Heart left ventricle (tissue), 16 donors: ENCODE data around the gene CHKA. TPM values are rescaled to one million over a fixed set of nuclear protein-coding genes. Genes with fewer than 3 reads are reported as not detected.
A peak's percentile ranks its signal among the peaks of the same experiment; 100 is the strongest.

Source experiments
- ATAC-seq, 4 donors: fragments of 200-7000 bp; cut with Tn5 transposase; one replicate each; pipeline ENCODE4 v1.9.1; 2020 to 2022; ENCODE audit warnings: moderate library complexity in 4 of 4, mild to moderate bottlenecking in 3 of 4, moderate number of reproducible peaks in 1 of 4
- DNase-seq, 5 donors: peaks; one replicate each; pipeline ENCODE4 v3.0.0-alpha.2; 2020
- H3K27ac ChIP-seq, 12 donors: fragments of 200-600 bp; sonication (generic) in 4 of 12; one replicate each; pipeline versions ENCODE4 v1.5.0 to v1.8.0; 2016 to 2022; ENCODE audit warnings: mild to moderate bottlenecking in 2 of 12
- H3K27me3 ChIP-seq, 9 donors: fragments of 200-600 bp; sonication (generic) in 2 of 9; one replicate each; pipeline versions ENCODE4 v1.5.1 to v1.8.0; 2016 to 2022; ENCODE audit warnings: mild to moderate bottlenecking in 3 of 9
- H3K36me3 ChIP-seq, 9 donors: fragments of 200-600 bp; sonication (generic) in 2 of 9; one replicate each; pipeline versions ENCODE4 v1.5.0 to v1.8.0; 2018 to 2022; ENCODE audit warnings: mild to moderate bottlenecking in 2 of 9
- H3K4me1 ChIP-seq, 12 donors: fragments of 200-600 bp; sonication (generic) in 4 of 12; one replicate each; pipeline versions ENCODE4 v1.5.0 to v1.8.0; 2016 to 2022; ENCODE audit warnings: mild to moderate bottlenecking in 3 of 12
- H3K4me3 ChIP-seq, 12 donors: fragments of 200-600 bp; sonication (generic) in 4 of 12; one replicate each; pipeline versions ENCODE4 v1.5.0 to v1.8.0; 2017 to 2022; ENCODE audit warnings: mild to moderate bottlenecking in 9 of 12, moderate library complexity in 4 of 12
- H3K9me3 ChIP-seq, 12 donors: fragments of 200-600 bp; sonication (generic) in 4 of 12; one replicate each; pipeline versions ENCODE4 v1.5.0 to v1.8.0; 2016 to 2022; ENCODE audit warnings: mild to moderate bottlenecking in 1 of 12
- CTCF ChIP-seq, 12 donors: fragments of 200-600 bp; sonication (generic) in 4 of 12; IDR thresholded peaks; one replicate each; pipeline versions ENCODE4 v1.5.0 to v1.8.0; 2018 to 2022; ENCODE audit warnings: antibody characterized with exemption in 12 of 12, mild to moderate bottlenecking in 5 of 12
- POLR2A ChIP-seq, 2 donors: fragments of 450-650 bp; IDR thresholded peaks; one replicate each; pipeline ENCODE4 v1.6.1; 2017; ENCODE audit warnings: antibody characterized with exemption in 2 of 2, mild to moderate bottlenecking in 2 of 2, moderate library complexity in 2 of 2
- WGBS, 4 donors: extraction: QIAGEN DNeasy Blood & Tissue Kit in 2 of 4; methylation state at CpG; one replicate each; pipeline versions ENCODE4 v1.1.5 to v1.1.7; 2013 to 2018; 5-methylcytosine and 5-hydroxymethylcytosine counted together
- intact Hi-C, 10 donors: fragments of 100-400 bp; cut with DNase I; formaldehyde crosslinking; loops; one replicate each; pipeline versions ENCODE4 v1.11.1 to v1.14.2; 2022
- polyA plus RNA-seq, 2 donors: library from polyadenylated mRNA; stranded (reverse); fragments of 200-250 nt; gene quantifications; one replicate each; pipeline ENCODE4 v1.2.3, GENCODE V29; 2013
- total RNA-seq, 9 donors: library from RNA; depleted of rRNA in 2 of 9; stranded (reverse); fragments of >200 nt in 2 of 9; fragmentation: NEBNext Ultra II Directional in 3 of 9; extraction: Animal tissue kit (Norgen Biotek cat#: 25700) in 3 of 9; gene quantifications; one replicate each; pipeline versions ENCODE4 v1.1.0 to v1.2.4, GENCODE V29; 2016 to 2023
- donor health status: ischemic (EF 13 %, LVEDD 7.1; RV severe dilation, severe dysfunction).
- donor health status: healthy with polysubstance abuse.
- donor health status: DM: no; HTN: yes; CAD: no.
- donor health status: DM: no; HTN: no; CAD: no.
- donor health status: ischemic (EF 25% LVEDD 6.9; RV normal size, moderate dysfunction).
- donor health status: ischemic (EF 25% LVEDD 5.7; RV mildly dilated, moderate dysfunction).
- donor health status: healthy.
- donor health status: DM: yes; HTN: yes; CAD: no.
- donor health status: ischemic (EF 35%, LVEDD 5.7; RV mildly dilated, moderate dysfunction).
- donor health status: nonischemic (EF 11% LVEDD 7.7; RV severe dilation, severe dysfunction).
- donor health status: DM: yes; HTN: yes; CAD: no.
- donor health status: PGD.
- donor health status: ischemic (EF 29% LVEDD 5.4; RV normal size, mild dysfunction).
- donor health status: nonischemic (EF 23%, LVEDD 6.1; RV moderate dilation, normal function).

CHKA gene
- total and polyA plus RNA-seq, 11 donors, result 6.1 to 22.9 (median 9.1) TPM

- 93 to 94% (median 94%) methylated on average over 18 of the region's 18 CpGs for WGBS, 4 donors
- Histone ChIP-seq H3K27me3 (no peaks in the 10 kb centered on the region), H3K27ac (no peak overlapping the region), H3K9me3 (no peaks in the 10 kb centered on the region), H3K4me3 (no peak overlapping the region), H3K4me1 (peaks cover 0 to 25% (median 19%) of the 10 kb centered on the region in 12 donors), H3K36me3 (no peaks in the 10 kb centered on the region)
- no peak for ATAC-seq
- no peak for TF ChIP-seq CTCF (IDR thresholded peaks at IDR 0.05)
- TF ChIP-seq POLR2A (IDR thresholded peaks at IDR 0.05), result no peak
- DNase-seq, result no peak
- intact Hi-C loops, result loop anchor here in 1 of 10 donors (5.0 kb wide), 1 partner anchor 44 kb away; no protein-coding TSS in a partner anchor
Observed at GRCh38 chr11:68148071-68148805, 27.1 kb upstream of the CHKA start.

GRCh38 chr11:68146704-68147474, 25.7 kb upstream of the CHKA start:
- intact Hi-C loops, result loop anchor here in 1 of 10 donors (5.0 kb wide), 1 partner anchor 45 kb away; no protein-coding TSS in a partner anchor
- H3K27ac ChIP-seq, result peak overlapping the region; percentile 67 to 82 (median 78)

GRCh38 chr11:68146010-68146540, 24.9 kb upstream of the CHKA start:
- H3K27ac ChIP-seq, result peak overlapping the region; percentile 67 to 82 (median 78)
- intact Hi-C loops, result loop anchor here in 1 of 10 donors (5.0 kb wide), 1 partner anchor 46 kb away; no protein-coding TSS in a partner anchor
- H3K4me3 ChIP-seq, result no peak overlapping the region
- no peak for TF ChIP-seq POLR2A (IDR thresholded peaks at IDR 0.05)
- no peak for TF ChIP-seq CTCF (IDR thresholded peaks at IDR 0.05)
- DNase-seq, result peak; percentile 85 to 95 (median 87)
- ATAC-seq, result peak; percentile 83 to 90 (median 85)
- H3K4me1 ChIP-seq, result peaks cover 0 to 42% (median 20%) of the 10 kb centered on the region in 12 donors
- H3K27me3 ChIP-seq, result no peaks in the 10 kb centered on the region
- H3K36me3 ChIP-seq, result no peaks in the 10 kb centered on the region
- no peaks in the 10 kb centered on the region for H3K9me3 ChIP-seq
- 26 to 39% (median 27%) methylated on average over 14 to 15 of the region's 15 CpGs for WGBS, 4 donors

More at GRCh38 chr11:68146704-68147474, 25.7 kb upstream of the CHKA start:
- WGBS, 4 donors, result 38 to 50% (median 42%) methylated on average over 8 to 13 of the region's 13 CpGs
- DNase-seq (peak in 4 of 5 donors; percentile 29 to 69 (median 50)), ATAC-seq (peak; percentile 43 to 76 (median 68))
- Histone ChIP-seq H3K9me3 (no peaks in the 10 kb centered on the region), H3K36me3 (no peaks in the 10 kb centered on the region), H3K4me3 (no peak overlapping the region), H3K27me3 (no peaks in the 10 kb centered on the region), H3K4me1 (peaks cover 0 to 34% (median 19%) of the 10 kb centered on the region in 12 donors)
- no peak for TF ChIP-seq POLR2A (IDR thresholded peaks at IDR 0.05)
- TF ChIP-seq CTCF (IDR thresholded peaks at IDR 0.05), result no peak
